Activated CD8-positive, alpha-beta T cell treated with anti-CD3 and anti-CD28 coated beads for 36 hours (primary cell): Measurements from ENCODE around the gene LRRC38. TPM values are rescaled to one million over a fixed set of nuclear protein-coding genes. Genes with fewer than 3 reads are reported as not detected.

ENCODE experiments used
- ATAC-seq: fragments of 200-7000 bp; cut with Tn5 transposase; one replicate; pipeline ENCODE4 v1.10.0; 2021; ENCODE audit warnings: mild to moderate bottlenecking, moderate library complexity
- CTCF ChIA-PET: fragments of 350-600 bp; sonication (Branson Sonifier 250); formaldehyde crosslinking; loops from one replicate; lab custom pipeline; 2021; ENCODE audit warnings: antibody characterized with exemption; lab: Charles Lee
- POLR2A ChIA-PET: fragments of 350-600 bp; sonication (Branson Sonifier 250); formaldehyde crosslinking; loops from one replicate; lab custom pipeline; 2021; ENCODE audit warnings: antibody characterized with exemption; lab: Charles Lee
- DNase-seq: peaks from one replicate; pipeline ENCODE4 v3.0.0-alpha.2; 2020
- H3K27ac Mint-ChIP-seq: one replicate; pipeline ENCODE4 v1.8.0; 2021; ENCODE audit warnings: mild to moderate bottlenecking, mixed read lengths
- H3K27me3 Mint-ChIP-seq: one replicate; pipeline ENCODE4 v1.8.0; 2021; ENCODE audit warnings: mixed read lengths
- H3K36me3 Mint-ChIP-seq: one replicate; pipeline ENCODE4 v1.8.0; 2021; ENCODE audit warnings: low read depth, mixed read lengths
- H3K4me1 Mint-ChIP-seq: one replicate; pipeline ENCODE4 v1.8.0; 2021; ENCODE audit warnings: low read depth, mixed read lengths
- H3K4me3 Mint-ChIP-seq: one replicate; pipeline ENCODE4 v1.8.0; 2021; ENCODE audit warnings: mild to moderate bottlenecking, moderate library complexity, mixed read lengths
- H3K9me3 Mint-ChIP-seq: one replicate; pipeline ENCODE4 v1.8.0; 2021; ENCODE audit warnings: mixed read lengths
- CTCF ChIP-seq: fragments of 200-600 bp; IDR thresholded peaks from one replicate; pipeline ENCODE4 v1.8.0; 2022; ENCODE audit warnings: antibody characterized with exemption, mild to moderate bottlenecking
- intact Hi-C: fragments of 100-400 bp; cut with micrococcal nuclease; formaldehyde crosslinking; loops from one replicate; pipeline ENCODE4 v1.10.0; 2022
- total RNA-seq, 2 experiments: library from RNA; stranded (reverse); gene quantifications; one replicate each; pipeline ENCODE4 v1.2.3, GENCODE V29; 2021

LRRC38 gene
- total RNA-seq, 2 experiments from 2014 or later: not detected

- intact Hi-C loops: no loop called here
- peaks cover 12% of the 10 kb centered on the region for H3K27me3 Mint-ChIP-seq
- H3K36me3 Mint-ChIP-seq: no peaks in the 10 kb centered on the region
- no peak for TF ChIP-seq CTCF
- no peak overlapping the region for H3K4me3 Mint-ChIP-seq
- no peak for ATAC-seq
- no peak for DNase-seq
- H3K27ac Mint-ChIP-seq: no peak overlapping the region
- peaks cover 4% of the 10 kb centered on the region for H3K9me3 Mint-ChIP-seq
- no peaks in the 10 kb centered on the region for H3K4me1 Mint-ChIP-seq
- ChIA-PET POLR2A (no interaction called here), CTCF (no interaction called here)
Measured at GRCh38 chr1:13520985-13521384, 7.2 kb upstream of the LRRC38 start.

GRCh38 chr1:13517193-13517812 lies 3.5 kb upstream of the LRRC38 start:
- Mint-ChIP-seq H3K27me3 (peaks cover 28% of the 10 kb centered on the region), H3K4me3 (no peak overlapping the region), H3K27ac (no peak overlapping the region), H3K4me1 (no peaks in the 10 kb centered on the region), H3K36me3 (no peaks in the 10 kb centered on the region), H3K9me3 (peaks cover 4% of the 10 kb centered on the region)
- intact Hi-C loops: no loop called here
- ChIA-PET CTCF (no interaction called here), POLR2A (no interaction called here)
- no peak for ATAC-seq
- peak; percentile 39 for DNase-seq
- TF ChIP-seq CTCF: no peak

- no peak for TF ChIP-seq CTCF
- H3K27ac Mint-ChIP-seq: no peak overlapping the region
- peaks cover 31% of the 10 kb centered on the region for H3K27me3 Mint-ChIP-seq
- intact Hi-C loops: no loop called here
- H3K4me1 Mint-ChIP-seq: peaks cover 1% of the 10 kb centered on the region
- H3K36me3 Mint-ChIP-seq: no peaks in the 10 kb centered on the region
- ATAC-seq: no peak
- CTCF ChIA-PET: no interaction called here
- no peak for DNase-seq
- POLR2A ChIA-PET: no interaction called here
- H3K4me3 Mint-ChIP-seq: no peak overlapping the region
- peaks cover 4% of the 10 kb centered on the region for H3K9me3 Mint-ChIP-seq
Measured at GRCh38 chr1:13516606-13517005, 2.8 kb upstream of the LRRC38 start.

GRCh38 chr1:13514821-13515220 lies 1.0 kb upstream of the LRRC38 start:
- TF ChIP-seq CTCF: no peak
- DNase-seq: no peak
- Mint-ChIP-seq H3K4me1 (peaks cover 1% of the 10 kb centered on the region), H3K4me3 (no peak overlapping the region), H3K27ac (no peak overlapping the region), H3K36me3 (no peaks in the 10 kb centered on the region), H3K9me3 (peaks cover 4% of the 10 kb centered on the region), H3K27me3 (peaks cover 32% of the 10 kb centered on the region)
- ChIA-PET POLR2A (no interaction called here), CTCF (interaction anchor here (1.1 kb wide), 1 partner anchor 10 kb away, joined by 3 read pairs; no protein-coding TSS in a partner anchor)
- intact Hi-C loops: no loop called here
- no peak for ATAC-seq

GRCh38 chr1:13513063-13513894 lies 524 bp downstream of the LRRC38 start:
- Mint-ChIP-seq H3K4me1 (peaks cover 1% of the 10 kb centered on the region), H3K27me3 (peaks cover 28% of the 10 kb centered on the region), H3K9me3 (no peaks in the 10 kb centered on the region), H3K27ac (no peak overlapping the region), H3K36me3 (no peaks in the 10 kb centered on the region), H3K4me3 (no peak overlapping the region)
- ATAC-seq: no peak
- CTCF ChIA-PET: interaction anchor here (0.8 kb wide), 1 partner anchor 10 kb away, joined by 3 read pairs; no protein-coding TSS in a partner anchor
- TF ChIP-seq CTCF: no peak
- POLR2A ChIA-PET: no interaction called here
- intact Hi-C loops: no loop called here
- DNase-seq: no peak
